GM18951 (cell line): Measurements from ENCODE around the gene CPXM1.
"Not testable (repeated sequence)": the region's sequence is repeated elsewhere in the genome, so short reads cannot be mapped to it uniquely, and the experiment has no call there.

Experiments
- POLR2A ChIP-seq: IDR thresholded peaks from 4 replicates; pipeline ENCODE4 v1.6.1; 2011; ENCODE audit warnings: mild to moderate bottlenecking; ENCODE audit not compliant: insufficient read length, insufficient read depth; ENCODE audit errors: extremely low read depth
- in situ Hi-C: fragments of 300-500 bp; cut with MboI; formaldehyde crosslinking; loops from one replicate; pipeline ENCODE4 v1.12.0; 2022; ENCODE audit warnings: low sequenced_read_pairs, mixed read lengths, inconsistent platforms; ENCODE audit not compliant: unreplicated experiment

CPXM1 gene

DNA sequence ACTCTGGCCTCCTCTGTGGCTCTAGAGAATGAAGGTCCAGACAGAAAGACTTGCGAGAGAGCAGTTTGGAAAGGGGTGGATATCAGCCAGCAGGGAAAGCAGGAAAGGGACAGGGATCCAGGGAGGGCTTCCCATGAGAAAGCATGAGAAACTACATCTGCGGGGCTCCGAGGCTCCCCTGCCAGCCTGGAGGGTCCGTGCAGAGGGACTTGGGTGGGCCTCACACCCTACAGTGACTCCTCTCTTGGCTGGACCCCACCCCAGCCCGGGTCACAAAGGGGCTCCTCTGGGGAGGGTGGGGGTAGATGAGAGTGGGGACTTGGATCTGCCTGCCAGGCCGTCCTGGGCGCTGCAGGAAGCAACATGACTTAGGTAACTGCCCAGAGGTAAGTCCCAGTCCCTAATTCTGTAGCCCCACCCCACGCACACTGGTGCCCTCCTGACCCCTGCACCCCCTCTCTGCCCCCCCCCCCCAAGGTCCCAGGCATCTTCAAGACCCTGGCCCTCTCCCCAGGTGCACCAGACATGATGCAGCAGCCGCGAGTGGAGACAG is 15.7 kb upstream of the CPXM1 start, which contains the start of gene TMEM239:
Gene TMEM239, plus strand, starts transcription at position 335 of the 553 bp plus-strand sequence. Its CDS starts 191 bp downstream, at position 526.
- no peak for TF ChIP-seq POLR2A
- in situ Hi-C loops = no loop called here

DNA sequence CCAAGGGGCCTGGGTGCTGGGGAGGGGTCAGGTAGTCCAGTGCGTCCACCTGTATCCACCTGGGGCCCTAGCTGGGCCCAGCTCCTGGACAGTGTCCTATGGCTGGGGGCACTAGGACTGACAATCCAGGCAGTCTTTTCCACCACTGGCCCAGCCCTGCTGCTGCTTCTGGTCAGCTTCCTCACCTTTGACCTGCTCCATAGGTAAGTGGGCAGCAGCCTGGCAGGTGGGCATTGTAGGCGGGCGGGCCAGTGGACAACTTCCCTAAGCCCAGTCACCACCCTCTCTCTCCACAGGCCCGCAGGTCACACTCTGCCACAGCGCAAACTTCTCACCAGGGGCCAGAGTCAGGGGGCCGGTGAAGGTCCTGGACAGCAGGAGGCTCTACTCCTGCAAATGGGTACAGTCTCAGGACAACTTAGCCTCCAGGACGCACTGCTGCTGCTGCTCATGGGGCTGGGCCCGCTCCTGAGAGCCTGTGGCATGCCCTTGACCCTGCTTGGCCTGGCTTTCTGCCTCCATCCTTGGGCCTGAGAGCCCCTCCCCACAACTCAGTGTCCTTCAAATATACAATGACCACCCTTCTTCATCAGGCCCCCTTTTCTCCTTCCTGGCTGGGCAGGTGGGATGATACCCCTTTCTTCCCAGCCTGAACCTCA is 14.9 kb upstream of the CPXM1 start:
- in situ Hi-C loops = no loop called here
- no peak for TF ChIP-seq POLR2A

DNA sequence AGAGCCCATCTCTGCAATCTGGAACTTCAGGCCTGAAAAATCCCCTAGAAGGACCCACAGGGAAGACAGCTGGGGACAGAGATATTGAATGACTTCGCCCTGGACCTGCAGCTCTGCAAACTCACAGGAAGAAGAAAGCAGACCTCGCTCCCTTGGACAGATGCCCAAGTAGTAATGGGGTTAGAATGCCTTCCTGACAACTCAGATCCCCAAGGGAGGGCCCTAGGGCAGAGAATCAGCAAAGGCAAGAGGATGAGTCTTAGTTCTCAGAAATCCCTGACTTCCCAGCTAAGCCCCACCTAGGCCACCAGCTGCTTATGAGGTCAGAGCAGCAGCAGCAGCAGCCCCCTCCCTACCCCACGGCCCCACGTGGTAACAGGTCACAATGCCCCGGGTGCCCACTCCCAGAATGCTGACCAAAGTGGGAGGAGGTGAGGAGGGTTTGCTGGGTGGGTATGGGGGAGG is 14.2 kb upstream of the CPXM1 start, which contains the start of gene C20orf141:
Gene C20orf141, plus strand, starts transcription at position 401 of the 465 bp plus-strand sequence. CDS start 198 bp downstream, outside the sequence.
- in situ Hi-C loops = no loop called here
- no peak for TF ChIP-seq POLR2A

DNA sequence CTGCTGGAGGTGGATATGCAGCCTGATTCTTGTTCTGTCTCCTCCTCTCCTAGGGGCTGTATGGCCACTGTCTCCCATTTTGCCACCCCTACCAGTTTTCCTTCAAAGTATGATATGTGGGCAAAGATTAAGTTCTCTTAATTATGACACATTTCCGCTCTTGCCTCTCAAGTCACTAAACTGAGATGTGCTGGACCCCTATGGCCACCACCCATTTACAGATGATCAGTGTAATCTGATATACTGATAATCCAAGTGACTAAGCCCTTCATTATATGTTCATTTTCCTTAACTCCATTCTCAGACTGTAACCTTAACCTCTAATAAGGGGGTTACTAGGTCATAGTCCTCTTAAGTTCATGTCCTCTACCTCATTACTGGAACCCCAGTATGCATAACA is 13.6 kb upstream of the CPXM1 start:
- TF ChIP-seq POLR2A = no peak
- in situ Hi-C loops = no loop called here

DNA sequence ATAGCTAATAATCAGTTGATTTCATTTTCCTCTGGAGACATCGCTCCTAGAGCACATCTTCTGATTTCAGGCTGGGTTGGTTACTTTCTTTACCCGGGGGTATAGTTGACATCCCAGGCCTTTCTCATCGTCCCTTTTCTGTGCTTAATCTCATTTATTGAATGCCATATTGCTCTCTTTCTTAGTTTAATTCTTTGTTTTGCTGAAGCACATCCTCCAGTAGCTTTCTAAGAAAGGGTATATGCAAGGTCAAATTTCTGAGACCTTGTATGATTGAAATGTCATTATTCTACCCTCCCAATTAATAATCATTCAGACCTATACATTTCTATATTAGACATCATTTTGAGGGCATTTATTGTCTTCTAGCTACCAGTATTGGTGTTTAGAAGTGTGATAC is 11.8 kb upstream of the CPXM1 start:
- no peak for TF ChIP-seq POLR2A
- in situ Hi-C loops = no loop called here

DNA sequence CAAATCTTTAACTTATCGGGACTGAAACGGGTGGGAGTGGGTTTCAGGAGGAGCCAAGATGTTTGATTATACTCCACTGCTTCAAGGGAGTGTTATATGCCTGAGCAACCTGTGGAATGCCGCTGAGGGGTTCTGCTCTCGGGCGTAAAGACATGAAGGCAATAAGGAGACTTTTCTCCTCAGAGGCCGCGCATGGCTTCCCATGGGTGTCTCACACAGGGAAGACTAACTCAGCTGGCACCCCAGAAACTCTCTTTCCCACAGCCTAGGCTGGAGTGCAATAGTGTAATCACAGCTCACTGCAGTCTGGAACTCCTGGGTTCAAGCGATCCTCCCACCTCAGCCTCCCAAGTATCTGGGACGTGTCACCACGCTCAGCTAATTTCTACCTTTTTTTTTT is 9.3 kb upstream of the CPXM1 start:
- no peak for TF ChIP-seq POLR2A
- in situ Hi-C loops = no loop called here

DNA sequence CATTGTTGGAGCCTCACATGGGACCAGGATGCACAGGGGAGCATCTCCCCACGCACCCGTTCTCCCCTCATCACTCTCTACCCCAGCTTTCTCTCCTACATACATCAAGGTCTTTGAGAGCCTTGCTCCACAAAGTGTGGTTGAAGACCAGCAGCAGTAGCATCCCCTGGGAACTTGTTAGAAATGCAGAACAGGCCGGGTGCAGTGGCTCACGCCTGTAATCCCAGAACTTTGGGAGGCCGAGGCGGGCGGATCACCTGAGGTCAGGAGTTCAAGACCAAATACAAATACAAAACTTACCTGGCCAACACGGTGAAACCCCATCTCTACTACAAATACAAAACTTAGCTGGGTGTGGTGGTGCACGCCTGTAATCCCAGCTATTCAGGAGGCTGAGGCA is 7.5 kb upstream of the CPXM1 start:
- in situ Hi-C loops = not testable (repeated sequence)

DNA sequence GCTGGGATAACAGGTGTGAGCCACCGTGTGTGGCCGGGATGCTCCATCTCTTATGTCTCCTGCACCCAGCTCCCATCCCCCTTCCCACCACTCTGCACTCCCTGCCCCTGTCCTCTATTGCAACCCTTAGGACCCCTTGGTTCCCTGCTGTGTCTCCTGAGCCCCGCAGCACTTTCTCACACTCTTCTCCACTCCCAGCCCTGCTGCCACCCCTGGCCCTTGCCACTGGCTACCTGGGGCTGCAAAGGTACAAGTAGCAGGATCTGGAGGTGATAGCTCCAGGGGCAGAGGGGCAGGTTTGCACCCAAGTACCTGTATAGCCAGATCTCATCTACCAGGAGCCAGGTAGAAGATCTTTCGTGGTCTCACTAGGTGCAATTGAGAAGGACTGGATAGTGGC is 6.6 kb upstream of the CPXM1 start:
- in situ Hi-C loops = no loop called here
- TF ChIP-seq POLR2A = no peak

DNA sequence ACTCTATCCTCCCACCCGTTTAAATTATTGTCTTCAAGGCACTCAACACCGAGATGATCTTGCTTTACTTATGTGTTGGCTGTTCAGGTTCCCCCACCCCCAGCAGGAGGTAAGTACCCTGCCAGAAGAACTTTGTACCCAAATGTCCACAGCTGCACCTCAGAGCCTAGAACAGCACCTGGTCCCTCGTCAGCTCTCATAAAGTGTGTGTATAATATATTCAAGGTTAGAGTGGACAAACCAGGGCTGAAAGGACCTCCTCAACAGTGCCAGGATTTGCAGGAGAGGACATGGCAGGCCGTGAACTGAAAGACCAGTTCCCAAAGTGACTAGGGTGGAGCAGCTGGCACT is 5.9 kb upstream of the CPXM1 start:
- no peak for TF ChIP-seq POLR2A
- in situ Hi-C loops = no loop called here

DNA sequence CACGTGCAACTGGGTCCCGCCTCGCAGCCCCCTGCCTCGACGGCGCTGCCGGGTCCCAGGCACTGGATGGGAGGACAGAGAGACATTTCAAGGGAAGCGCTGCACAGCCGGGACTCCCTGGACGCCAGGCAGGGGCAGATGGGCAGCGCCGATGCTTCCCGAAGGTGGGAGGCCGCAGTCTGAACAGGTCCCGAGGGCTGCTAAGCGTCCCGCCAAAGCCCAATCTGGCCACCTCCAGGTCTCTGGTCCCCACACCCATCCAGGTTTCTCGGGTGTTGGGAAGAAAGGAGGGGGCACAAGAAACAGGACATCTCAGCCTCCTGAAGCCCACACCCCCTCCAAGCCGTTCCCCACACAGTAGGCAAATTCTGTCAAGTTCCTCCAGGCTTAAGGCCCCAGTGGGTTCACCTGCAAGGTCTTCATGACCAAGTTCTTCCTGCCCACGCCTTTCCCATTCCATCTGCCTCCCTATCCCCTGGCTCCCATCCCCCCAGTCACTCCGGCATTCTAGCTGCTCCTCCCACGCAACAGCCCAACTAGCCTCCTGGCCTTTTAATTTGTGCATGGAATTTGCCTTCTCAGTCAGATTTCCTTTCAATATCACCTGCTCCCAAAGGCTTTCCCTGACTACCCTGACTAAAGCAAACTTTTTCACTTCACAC is 5.4 kb upstream of the CPXM1 start:
- no peak for TF ChIP-seq POLR2A
- in situ Hi-C loops = no loop called here

DNA sequence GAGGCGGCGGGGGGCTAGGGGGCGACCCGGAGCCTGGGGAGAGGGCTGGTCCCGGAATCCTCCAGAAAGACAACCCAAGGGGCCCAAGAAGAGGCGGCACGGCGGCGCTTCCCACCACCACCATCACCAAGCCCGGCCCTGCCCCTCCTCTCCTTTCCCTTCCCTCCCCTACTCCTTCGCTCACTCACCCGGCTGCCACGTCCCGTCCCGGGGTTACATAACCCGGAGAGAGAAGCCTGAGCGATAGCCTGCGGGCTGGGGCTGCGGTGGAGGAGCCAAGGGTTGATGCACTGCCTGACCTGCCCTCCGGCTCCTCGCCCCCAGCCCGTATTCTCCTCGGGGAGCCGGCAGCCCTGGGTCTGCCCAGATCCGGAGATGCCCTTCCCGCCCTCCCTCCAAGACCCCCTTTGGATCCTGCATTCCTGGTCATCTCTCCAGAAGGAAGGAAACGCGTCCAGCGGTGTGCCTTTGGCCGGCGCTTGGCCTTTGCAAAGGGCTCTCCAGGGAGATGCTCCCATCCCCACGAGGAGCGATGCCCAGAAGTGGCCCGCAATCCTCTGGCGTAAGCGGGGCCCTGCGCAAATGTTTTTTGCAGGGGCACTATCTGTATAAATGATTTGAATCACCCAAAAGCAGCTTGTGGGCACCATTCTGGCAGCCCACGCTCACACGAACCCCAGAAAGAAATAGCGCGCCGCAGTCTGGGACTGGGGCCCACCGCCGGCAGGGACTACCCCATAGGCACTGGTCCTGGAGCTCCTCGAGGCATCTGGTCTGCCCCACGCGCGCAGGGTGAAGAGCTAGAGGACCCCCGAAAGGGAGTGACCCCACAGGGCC is 4.6 kb upstream of the CPXM1 start:
- no peak for TF ChIP-seq POLR2A
- in situ Hi-C loops = no loop called here

DNA sequence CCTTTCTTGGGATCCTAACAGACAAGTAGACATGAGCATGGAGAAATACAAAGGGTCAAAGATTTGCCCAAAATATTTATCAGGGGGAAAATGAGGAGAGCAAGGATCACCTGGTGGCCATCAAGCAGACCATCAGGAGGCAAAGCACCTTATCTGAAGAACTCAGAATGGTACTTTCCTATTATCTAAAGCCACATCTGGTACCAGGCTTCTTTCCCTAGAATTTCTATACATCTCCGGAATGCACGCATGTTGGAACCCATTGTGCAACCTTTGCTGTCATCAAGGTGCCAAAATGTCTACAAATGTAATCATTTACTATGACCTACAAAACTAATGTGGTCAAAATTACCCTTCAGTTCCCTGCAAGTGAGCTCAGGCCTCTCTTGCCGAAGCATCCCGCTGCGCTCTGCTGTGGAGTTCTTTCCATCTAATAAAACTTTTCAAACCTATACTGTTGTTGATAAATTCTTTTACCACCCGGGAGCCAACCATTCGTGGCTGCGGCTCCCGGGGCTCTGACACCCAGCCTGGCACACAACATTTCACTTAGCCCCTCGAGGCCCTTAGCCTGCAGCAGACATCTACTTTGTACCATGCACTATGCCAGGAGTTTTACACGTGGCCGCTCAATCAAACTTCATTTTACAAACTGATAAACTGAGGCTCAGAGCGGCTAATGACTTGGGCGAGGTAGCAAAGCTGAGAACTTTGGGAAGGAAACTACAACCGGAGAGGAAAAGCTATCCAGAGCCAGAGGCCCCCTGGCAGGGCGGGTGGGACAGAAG is 3.8 kb upstream of the CPXM1 start:
- no peak for TF ChIP-seq POLR2A
- in situ Hi-C loops = no loop called here
